Bone marrow (tissue), 2 donors: Measurements from ENCODE around the gene MOSPD2.
A peak's percentile ranks its signal among the peaks of the same experiment; 100 is the strongest.

Experiments used
- DNase-seq, 2 donors: peaks; one replicate each; lab custom pipeline; 2025; lab: John Stamatoyannopoulos, UW

MOSPD2 gene

DNA sequence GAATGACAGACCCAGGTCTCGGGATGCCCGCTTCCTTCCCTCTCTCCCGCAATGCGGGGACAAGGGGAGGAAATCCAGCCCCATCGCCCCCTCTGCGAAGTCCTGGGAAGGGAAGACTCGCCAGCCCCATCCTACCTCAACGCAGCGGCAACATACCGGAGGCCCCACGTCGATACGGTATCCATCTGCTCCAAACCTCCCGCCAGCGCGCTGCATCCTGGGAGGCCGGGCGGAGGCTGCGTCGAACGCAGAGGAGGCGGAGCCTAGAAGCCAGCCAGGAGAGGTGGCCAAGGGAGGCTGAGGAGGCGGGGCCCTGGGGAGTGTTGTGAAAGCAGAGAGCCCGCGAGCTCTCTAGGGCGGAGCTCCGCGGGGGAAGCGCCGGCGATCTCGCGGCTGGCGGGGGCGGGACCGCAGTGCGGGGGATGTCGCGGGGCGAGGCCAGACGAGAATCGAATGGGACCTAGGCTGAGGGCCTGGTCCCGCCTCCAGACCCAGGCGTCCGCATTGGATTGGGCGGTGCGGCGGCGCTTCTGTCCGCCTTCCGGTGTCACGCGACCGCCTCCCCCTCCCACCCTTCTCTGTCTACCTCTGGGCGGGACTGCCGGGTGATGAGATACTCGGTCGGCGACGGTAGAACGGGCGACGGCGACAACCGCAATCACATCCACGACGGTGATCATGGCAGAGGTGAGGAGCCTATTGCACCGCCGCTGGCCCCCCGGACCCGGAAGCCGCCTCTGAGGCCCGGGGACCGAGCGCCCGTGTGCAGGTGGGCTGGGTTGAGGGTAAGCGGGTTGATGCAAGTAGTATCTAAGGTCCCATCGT is at the start of gene MOSPD2, which contains the start of gene FANCB:
TSS of gene MOSPD2 (plus strand) at position 571 of the 825 bp plus-strand sequence. CDS start at position 679, 108 bp downstream.
TSS of gene FANCB (minus strand) at position 219 of the 825 bp plus-strand sequence. CDS start 7,559 bp downstream, outside the sequence.
- DNase-seq = peak; percentile 41 to 90

DNA sequence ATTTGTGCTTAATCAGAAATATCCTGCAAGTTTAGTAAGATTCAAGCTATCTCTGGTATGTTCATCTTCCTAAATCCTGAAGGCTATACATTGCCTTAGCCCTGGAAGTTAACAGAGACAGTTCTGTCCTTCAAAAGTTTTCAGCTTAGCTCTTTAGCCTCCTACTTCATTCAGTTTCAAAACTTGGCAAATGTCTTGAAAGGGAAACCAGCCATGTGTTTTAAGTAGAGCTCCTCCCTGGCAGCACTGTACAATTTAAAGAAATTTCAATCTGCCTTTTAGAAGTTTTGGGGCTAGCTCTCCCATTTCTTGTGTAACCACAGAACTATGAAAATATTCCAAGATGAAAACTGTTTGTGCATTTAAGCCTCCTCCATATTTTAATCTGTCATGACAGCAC is 47.4 kb upstream of the MOSPD2 start:
- DNase-seq = no peak

DNA sequence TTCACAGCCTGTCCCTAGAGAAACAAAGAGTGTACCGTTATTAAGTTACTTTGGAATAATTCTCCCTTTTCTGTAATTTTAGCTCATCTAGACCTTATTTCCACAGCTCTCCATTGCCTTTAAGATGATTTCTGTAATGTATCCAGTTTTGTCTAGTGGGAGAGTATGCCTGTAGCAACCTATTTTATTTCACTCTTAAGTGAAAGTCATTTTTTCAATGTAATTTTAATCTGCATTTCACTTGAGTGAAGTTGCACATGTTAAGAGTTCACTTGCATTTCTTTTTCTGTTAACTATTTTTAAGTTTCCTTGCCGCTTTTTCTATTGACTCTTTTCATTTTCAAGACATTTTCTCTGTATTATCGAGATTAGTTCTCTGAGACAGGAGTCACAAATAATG is 46.9 kb upstream of the MOSPD2 start:
- DNase-seq = no peak

DNA sequence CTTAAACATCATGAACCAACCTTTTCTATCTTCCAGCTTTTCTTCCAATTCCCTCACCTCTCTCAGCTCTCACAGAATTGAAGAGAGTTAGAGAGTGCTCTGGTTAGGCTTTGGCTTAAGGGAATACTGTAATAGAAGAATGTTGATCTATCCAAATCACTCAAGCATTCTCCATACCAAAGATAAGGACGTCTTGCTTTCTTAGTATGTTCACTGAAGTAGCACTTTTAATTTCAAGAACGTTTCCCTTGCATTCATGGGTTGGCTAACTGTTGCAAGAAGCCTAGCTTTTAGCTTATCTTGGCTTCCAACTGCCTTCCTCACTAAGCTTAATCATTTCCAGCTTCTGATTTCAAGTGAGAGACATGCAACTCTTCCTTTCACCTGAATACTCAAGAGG is 43.6 kb upstream of the MOSPD2 start:
- DNase-seq = no peak

DNA sequence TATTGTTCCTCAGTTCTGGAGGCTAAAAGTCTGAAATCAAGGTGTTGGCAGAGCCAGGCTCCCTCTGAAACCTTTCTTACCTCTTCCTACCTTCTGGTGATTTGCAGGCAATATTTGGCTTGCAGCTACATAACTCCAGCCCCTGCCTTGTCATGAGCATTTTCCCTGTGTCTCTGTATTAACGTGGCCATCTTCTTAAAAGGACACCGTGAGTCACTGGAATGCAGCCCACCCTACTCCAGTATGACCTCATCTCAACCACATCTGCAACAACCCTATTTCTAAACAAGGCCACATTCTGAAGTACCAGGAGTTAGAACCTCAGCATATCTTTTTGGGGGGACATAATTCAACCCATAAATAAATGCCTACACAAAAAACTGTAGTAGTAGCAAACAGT is 41.1 kb upstream of the MOSPD2 start:
- no peak for DNase-seq

DNA sequence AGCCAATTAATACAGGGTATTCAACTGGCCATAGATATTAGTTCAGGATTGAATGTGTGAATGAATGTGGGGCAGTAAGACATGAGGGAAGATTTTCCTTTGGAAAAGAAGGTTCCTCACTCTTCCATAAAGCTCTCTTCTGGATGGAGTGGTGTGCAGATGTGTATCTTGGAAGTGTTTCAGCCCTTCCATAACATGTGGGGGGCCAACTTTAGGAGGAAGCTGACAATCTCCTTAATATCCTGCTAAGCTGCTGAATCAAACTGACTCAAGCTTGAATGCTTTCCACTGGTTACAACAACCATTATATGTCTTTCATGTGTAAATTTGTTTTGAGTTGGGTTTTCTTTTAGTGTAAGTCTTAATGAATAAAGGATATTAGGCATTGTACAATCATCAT is 40.6 kb upstream of the MOSPD2 start:
- no peak for DNase-seq

DNA sequence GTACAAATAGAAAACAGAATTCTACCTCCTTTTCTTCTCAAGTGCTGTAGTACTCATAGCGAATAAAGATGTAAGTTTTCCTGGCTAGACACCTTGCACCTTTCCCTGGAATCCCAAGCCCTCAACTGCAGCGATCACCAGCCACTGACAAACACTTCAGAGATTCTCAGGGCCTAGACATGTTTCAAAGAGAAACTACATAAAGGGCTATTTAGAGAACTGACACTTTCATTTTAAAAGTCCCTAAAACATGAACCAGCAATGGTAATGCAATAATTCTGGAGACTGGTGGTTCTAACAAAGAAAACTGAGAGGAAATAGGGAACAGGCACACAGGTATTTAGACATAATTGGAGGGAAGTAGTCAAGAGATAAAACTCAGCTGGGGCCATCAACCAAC is 36.1 kb upstream of the MOSPD2 start:
- DNase-seq = no peak

DNA sequence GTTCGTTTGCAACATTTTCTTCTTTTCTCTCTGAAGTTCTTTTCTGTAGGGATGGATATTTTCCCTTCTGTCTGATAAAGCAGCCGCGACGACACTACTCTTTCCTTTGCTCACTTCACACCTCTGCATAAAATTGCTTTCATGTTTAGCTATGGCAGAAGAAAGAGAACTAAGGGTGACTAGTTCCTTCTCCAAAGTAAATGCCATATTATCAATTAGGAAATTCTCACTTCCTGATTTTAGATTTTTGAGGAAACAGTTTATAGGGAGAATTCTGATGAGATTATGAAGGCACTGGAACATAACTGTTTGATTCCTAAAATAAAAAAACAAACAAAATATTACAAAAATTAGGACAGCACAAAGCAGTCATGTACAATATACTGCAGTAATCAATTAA is 29.6 kb upstream of the MOSPD2 start:
- no peak for DNase-seq

DNA sequence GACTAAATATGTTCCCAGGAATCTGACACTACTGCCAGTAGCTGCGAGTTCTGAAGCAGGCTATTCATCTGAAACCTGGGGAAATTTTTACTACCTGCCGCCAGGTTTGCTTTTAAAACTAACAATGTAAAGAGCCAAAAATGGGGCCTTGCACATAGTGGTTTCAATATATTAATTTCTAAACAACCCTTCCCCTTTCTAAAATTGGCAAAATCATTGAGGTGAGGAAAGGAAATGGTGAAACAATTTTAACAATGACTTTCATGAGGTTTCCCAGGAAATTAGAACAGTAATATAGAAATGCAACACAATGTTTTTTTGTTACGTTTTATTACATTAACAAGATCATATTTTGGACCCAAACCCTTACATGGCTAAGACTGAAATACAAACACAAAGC is 21.7 kb upstream of the MOSPD2 start:
- no peak for DNase-seq

DNA sequence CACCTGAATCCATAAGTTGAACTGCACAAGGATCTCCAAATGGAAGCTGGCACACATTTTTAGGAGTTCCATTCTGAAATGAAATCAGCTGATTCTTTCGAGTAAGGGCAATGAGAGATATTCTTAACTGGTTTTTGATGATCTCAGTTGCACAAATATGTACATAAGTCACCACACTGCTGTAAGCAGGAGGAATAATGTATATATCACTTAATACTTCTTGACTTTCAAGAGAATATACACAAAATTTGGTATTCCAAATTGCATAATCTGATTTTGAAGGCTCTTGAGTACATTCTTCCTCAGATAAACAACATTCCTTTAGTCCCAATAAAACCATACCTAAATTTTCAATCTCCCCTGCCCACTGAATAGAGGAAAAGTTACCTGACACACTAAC is 8.6 kb upstream of the MOSPD2 start:
- no peak for DNase-seq

DNA sequence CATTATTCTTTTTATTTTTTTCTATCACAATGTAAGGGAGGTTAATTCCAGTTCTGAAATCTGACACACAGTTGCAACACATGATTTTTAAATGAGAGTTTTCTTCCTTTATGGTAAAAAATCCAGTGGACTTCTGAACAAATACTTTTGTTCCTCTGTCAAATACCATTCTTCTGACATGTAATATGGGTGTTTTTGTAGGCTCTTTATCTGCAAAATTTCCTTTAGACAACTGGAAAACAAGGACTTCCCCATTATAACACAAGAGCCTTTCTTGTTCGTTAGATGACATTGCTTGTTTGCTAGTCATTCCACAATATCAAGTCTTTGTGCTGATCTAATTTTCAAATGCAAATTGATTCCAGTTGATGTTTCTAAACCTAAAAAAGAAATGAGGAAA is 8.0 kb upstream of the MOSPD2 start:
- no peak for DNase-seq

DNA sequence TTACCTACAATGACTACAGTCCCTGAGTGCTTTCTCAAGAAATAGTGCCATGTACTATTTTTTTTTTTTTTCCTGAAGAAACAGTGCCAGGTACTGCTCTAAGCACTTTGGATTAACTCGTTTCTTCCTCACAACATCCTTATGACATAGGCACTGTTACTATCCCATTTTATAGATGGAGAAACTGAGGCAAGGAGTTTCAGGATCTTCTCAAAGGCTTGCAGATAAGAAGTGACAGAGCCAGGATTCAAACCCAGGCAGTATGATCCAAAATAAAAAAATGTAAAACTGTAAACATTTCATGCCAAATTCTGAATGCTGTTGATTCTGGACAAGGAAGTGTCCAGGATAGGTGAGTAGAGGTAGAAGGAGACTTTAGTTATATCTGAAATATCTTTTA is 1.5 kb upstream of the MOSPD2 start:
- no peak for DNase-seq

DNA sequence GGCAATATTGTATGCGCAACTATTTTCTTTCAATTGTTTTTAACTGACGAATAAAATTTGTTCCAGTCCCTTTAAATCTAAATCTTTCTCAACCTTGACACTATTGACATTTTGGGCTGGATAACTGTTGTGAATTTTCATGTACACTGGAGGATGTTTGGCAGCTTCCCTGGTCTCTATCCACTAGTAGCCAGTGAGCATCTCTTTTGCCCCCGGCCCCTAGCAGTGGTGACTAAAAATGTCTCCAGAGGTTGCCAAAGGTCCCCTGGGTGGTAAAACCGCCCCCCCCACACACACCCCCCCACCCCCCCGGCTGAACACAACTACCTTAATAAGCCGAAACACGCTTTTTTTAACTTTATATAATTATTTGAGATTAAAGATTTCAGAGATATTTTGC is 866 bp upstream of the MOSPD2 start:
- no peak for DNase-seq

DNA sequence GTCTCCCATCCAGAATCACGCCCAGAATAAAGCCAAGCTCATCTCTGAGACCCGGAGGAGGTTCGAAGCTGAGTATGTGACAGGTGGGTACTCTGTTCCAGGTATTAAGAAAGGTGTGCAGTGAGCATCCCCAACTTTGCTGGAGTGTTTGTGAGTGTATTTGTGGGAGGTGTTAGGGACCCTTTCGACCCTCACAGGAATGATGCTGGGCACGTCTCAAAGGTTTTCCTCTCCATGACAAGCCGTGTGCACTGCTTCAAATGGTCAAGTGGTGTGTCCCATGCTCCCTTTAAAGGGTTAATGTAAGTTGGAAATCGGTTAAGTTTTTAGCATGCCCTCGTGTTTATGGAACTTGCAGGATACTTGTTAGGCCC is 442 bp downstream of the MOSPD2 start:
- DNase-seq = no peak

DNA sequence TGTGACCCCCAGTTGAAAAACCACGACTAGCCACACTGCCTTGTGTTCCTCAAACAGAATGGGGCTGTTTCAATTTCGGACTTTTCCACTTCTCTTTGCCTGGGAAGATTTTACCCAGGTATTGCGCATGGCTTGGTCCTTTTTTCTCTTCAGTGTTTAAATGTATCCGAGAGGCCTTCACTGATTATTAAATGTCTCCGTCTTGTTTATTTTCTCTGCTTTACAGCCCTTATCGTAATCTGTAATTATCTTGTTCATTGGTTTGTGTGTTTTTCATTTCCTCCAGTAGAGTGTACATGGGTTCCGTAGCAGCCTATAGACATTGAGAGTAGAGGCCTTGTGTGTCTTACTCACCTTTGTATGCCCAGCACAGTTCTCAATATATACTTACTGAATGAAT is 2.4 kb downstream of the MOSPD2 start:
- no peak for DNase-seq

DNA sequence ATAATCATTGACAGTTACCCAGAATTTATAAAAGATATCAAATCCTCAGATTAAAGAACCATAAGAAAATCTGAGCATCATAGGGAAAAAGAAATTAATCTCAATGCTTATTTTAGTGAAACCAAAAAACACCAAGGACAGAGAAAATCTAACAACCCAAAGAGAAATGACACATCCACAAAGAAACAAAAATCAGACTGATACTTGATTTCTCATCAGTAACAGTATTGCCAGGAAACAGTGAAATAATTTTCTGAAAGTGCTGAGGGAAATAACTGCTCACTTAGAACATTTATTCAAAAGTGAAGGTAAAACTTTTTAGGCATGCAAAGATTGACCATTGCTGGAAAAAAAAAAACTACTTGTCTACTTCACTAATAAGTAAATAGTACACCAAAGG is 10.6 kb downstream of the MOSPD2 start:
- DNase-seq = no peak

DNA sequence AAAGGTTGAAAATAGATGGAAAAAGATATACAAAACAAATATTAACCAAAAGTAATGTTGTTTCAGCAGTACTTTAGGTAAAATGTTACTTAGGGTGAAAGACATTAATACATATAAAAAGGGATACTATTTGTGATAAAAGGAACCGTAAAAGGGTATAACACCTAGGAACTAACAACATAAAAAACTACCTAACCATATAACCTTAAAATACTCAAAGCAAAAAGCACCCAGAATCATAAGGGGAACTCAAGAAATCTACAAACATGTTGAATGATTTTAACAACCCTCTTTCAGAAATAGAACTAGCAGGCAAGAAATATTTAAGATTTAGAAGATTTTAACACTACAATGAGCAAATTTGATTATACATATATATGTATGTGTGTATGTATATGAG is 11.5 kb downstream of the MOSPD2 start:
- no peak for DNase-seq

DNA sequence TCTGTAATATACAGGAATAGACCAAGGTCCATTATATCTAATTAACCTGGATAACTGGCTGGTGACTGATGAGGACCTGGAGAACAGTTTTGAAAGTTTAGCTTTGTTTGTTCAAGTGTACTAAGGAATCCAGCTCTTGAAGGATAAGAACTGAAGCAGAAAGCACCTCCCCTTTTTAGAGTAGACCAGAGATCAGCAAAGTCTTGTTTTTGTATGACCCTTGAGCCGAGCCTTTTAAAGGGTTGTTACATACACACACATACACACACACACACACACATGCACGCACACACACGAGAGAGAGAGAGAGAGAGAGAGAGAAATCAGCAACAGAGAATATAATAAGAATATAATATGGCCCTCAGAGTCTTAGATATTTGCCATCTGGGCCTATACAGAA is 13.0 kb downstream of the MOSPD2 start:
- DNase-seq = no peak

DNA sequence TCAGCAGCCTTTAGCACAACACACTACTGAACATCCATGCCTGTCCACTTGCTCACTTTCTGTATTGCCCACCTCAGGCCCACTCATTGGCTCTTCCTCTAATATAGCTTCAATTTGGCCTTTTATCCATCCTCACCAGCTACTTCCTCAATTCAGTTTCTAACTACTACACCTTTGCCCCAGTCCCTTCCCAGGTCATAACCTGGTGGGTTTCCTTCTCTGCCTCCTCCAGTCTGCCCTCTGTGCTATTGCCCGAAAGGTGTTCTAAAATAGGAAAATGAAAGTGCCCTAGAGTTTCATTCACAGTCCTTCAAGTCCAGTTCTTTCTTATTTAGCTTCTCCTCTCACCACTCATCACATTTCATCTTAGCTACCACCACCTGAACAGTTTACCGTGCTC is 23.1 kb downstream of the MOSPD2 start:
- DNase-seq = no peak

DNA sequence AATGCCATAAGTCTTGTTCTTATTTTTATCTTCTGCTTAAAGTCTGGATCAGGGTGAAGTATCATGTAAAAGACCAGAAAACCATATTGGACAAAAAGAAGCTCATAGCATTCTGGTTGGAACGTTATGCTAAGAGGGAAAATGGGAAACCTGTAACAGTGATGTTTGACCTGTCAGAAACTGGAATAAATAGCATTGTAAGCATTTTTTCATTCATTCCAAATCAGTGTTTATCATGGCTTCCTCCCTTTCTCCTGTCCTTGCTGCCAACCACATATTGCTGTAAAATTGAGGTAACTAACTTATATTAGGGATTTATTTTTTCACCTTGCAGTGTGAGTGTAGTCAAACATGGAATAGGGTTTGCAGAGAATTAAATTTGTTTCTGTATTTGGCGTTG is 23.8 kb downstream of the MOSPD2 start:
- DNase-seq = no peak

DNA sequence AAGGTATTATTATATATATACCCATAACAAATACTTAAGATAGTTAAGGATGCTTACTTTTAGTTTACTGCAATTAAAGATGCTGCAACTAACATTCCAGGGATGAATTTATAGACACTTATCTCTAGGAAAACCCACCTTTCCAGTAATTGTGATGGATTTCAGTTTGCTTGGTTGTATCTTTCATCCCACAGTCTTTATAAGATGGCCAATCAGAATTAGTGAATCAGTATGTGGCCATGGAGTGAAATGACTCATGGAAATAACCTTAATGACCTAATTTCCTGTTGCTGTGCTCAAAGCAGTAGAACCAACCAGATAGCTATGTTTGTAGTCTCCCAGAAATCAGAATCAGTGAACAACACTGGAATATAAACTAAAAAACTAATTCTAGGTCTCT is 26.4 kb downstream of the MOSPD2 start:
- DNase-seq = no peak

DNA sequence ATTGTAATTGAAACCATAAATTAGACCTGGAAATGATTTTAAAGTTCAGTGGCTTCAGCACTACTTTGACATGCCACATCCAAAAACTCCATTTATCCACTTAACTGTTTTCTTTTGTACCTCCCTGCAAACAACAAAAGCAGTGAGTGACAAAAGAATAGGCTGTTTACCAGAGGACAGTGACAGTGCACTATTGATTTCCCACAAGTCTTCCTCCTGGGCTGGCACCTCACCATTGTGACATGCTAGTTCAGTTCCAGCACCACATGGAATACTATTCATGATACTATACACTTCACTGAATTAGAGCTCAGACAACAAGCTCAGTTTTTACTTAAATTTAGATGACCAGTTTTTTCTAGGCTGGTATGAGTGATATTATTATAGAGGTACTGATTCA is 29.3 kb downstream of the MOSPD2 start:
- DNase-seq = no peak

DNA sequence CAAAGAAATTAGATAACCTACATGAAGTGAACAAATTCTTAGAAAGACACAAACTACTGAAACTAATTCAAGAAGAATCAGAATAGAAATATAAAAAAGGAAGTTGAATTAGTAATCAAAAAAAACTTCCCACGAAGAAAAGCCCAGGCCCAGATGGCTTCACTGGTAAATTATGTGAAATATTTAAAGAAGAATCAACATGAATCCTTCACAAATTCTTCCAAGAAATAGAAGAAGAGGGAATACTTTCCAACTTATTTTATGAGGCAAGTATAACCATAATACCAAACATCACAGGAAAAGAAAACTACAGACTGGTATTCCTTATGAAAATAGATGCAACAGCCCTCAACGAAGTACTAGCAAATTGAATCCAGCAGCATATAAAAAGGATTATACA is 30.7 kb downstream of the MOSPD2 start:
- DNase-seq = no peak

DNA sequence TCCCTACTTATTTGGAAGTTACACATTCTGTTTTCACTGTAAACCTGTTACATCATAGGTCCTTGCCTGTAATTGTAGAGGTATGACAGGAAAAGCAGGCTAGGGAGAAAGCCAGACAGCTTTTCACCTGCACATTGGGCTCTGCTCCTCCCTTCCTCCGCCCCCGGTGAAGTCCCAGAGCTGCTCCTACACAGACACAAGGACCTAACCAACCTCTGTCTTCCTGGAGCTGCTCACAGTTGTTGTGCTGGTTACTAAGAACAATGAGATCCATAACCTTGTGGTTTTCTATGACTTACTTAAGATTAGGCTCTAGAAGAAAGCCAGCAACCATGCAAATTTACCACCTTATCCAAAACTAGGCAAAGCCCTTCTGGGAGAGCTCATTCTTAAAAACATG is 40.0 kb downstream of the MOSPD2 start:
- no peak for DNase-seq
